HUDEP-2 (cell line): ENCODE measurements around the gene ULK1.

Source experiments
- DNase-seq, 76 experiments: peaks; one replicate each; lab custom pipeline; 2025; ENCODE audit not compliant: unreplicated experiment in 76 of 76; lab: John Stamatoyannopoulos, UW

The ULK1 gene

GRCh38 chr12:131894313-131894860 lies at the start of gene ULK1:
TSS of gene ULK1 (plus strand) at chr12:131894622. CDS start at chr12:131895002, 380 bp downstream.
- DNase-seq, result peak in 73 of 76 experiments; percentile 21 to 94 (median 78)

- DNase-seq, result no peak
Measured at GRCh38 chr12:131844656-131845055, 49.8 kb upstream of the ULK1 start.

- no peak for DNase-seq
Measured at GRCh38 chr12:131845121-131845520, 49.3 kb upstream of the ULK1 start.

GRCh38 chr12:131847456-131847855 lies 47.0 kb upstream of the ULK1 start:
- no peak for DNase-seq

- DNase-seq, result no peak
Measured at GRCh38 chr12:131848753-131849152, 45.7 kb upstream of the ULK1 start.

GRCh38 chr12:131849700-131850553 lies 44.5 kb upstream of the ULK1 start:
- DNase-seq, result no peak

GRCh38 chr12:131850856-131851559 lies 43.4 kb upstream of the ULK1 start:
- peak in 63 of 76 experiments; percentile 1 to 75 (median 42) for DNase-seq

GRCh38 chr12:131851741-131852550 lies 42.5 kb upstream of the ULK1 start:
- DNase-seq, result peak in 17 of 76 experiments; percentile 9 to 50 (median 19)

GRCh38 chr12:131852551-131853299 lies 41.7 kb upstream of the ULK1 start:
- DNase-seq, result no peak

- no peak for DNase-seq
Measured at GRCh38 chr12:131853832-131854797, 40.3 kb upstream of the ULK1 start.

GRCh38 chr12:131854861-131855476 lies 39.5 kb upstream of the ULK1 start:
- DNase-seq, result no peak

- no peak for DNase-seq
Measured at GRCh38 chr12:131855521-131856142, 38.8 kb upstream of the ULK1 start.

- DNase-seq, result no peak
Measured at GRCh38 chr12:131856366-131857097, 37.9 kb upstream of the ULK1 start.

GRCh38 chr12:131857908-131858850 lies 36.2 kb upstream of the ULK1 start:
- DNase-seq, result no peak

GRCh38 chr12:131860472-131861260 lies 33.8 kb upstream of the ULK1 start:
- peak in 44 of 76 experiments; percentile 10 to 69 (median 25) for DNase-seq
